ENCODE data around the gene NEDD9.

NEDD9 gene

GRCh38 chr6:11258260-11259237 is 26.1 kb upstream of the NEDD9 start:
- peak; percentile 66 for DNase-seq

GRCh38 chr6:11255610-11256009 is 23.1 kb upstream of the NEDD9 start:
- no peak for DNase-seq

GRCh38 chr6:11253594-11253993 is 21.1 kb upstream of the NEDD9 start:
- DNase-seq: no peak

DNA sequence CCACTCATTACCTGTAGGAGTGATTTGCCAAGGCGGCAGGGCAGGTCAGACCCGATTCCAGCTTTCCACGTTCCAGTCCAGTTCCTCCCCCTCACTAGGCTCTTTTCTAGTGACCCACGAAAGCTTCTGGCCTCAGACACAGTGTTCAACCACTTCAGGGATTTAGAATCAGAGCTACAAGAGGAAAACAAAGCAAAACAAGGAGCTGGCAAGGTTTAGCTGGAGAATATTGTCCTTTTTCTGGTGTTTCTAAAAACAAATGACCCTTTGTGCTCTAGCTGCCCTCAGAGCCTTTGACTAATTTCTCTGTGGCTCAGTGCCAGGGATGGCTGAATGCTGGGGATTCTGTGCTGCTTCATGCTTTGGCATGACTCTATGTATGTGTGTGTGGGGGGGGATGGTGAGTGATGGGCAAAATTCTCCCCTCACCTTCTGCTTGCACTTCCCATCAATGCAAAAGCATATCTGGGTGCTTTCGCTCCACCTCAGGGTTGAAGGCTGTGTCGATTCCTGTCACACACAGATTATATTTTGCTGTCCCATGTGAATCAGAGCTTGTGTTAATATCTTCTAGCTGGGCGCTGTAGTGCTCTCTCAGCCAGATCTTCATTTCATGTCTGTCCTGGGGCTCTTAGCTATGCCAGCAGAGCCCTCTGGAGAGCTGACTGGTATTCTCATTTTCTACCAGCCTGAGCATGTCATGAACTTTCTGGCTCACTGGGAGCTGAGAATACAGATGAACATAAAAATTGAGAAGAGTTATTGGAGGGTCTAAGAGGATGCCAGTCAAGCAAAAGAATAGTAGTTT is 19.3 kb upstream of the NEDD9 start:
- DNase-seq: no peak

DNA sequence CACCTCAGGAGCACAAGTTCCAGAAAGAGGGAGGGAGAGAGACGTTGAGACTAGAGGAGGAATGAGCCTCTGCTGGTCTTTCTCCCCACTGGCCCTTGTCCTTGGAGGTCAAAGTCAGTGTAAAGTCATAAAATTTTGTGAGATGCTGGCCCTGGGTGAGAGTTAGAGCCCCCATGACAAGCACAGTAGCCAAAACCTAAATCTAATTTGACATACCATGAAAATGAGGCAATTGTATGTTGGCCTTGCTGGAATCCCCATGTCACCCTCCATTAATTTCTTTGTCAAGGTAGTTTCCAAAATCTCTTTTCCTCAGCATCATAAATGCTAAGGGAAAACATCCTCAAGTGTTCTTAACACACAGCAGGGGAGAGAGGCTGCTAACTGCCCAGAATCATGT is 17.6 kb upstream of the NEDD9 start:
- DNase-seq: no peak

DNA sequence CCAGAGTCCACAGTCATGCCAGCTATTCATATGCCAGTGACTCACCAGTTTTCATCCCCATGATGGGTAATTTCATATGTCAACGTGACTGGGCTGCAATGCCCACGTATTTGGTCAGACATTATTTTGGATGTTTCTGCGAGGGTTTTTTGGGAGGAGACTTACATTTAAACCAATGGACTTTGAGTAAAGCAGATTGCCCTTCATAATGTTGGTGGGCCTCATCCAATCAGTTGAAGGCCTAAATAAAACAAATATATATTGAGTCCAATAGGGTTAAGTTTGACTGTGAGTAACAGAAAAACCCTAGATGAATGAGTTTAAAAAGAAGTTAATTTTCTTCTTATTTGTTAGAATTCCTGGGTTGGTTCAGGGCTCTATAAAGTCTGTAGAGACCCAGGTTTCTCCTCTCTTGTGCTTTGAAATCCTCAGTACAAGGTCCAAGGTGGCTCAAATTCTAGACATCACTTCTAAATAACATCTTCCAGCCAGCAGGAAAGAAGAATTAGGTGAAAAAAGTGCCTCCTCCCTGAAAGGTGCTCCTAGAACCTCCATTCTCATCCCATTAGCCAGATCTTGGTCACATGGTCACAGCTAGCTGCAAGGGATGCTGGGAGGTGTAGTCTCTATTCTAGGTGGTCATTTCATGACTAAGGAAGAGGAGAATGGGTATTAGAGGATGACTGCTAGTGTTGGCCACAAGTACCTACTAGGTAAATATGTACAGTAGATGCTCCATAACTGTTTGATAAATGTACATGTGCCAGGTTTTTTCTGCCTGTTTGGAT is 16.7 kb upstream of the NEDD9 start:
- DNase-seq: no peak

DNA sequence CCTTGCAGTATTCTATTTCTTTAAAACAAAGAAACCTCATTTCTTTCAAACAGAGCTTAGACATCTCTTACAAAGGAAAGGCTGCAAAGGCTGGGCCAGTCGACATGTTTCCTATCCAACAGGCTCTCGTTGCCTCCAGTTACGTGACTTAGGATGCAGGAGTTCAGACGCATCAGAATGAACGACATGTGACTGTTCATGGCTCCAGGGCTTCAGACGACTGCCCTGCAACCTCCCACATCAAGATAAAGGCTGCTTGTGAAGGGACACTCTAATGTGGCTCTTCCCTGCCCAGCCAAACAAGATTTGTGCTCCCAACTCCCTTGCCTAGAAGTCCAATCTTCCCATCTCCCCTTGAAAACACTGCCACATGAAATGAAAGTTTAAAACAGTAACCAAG is 14.3 kb upstream of the NEDD9 start:
- DNase-seq: no peak

DNA sequence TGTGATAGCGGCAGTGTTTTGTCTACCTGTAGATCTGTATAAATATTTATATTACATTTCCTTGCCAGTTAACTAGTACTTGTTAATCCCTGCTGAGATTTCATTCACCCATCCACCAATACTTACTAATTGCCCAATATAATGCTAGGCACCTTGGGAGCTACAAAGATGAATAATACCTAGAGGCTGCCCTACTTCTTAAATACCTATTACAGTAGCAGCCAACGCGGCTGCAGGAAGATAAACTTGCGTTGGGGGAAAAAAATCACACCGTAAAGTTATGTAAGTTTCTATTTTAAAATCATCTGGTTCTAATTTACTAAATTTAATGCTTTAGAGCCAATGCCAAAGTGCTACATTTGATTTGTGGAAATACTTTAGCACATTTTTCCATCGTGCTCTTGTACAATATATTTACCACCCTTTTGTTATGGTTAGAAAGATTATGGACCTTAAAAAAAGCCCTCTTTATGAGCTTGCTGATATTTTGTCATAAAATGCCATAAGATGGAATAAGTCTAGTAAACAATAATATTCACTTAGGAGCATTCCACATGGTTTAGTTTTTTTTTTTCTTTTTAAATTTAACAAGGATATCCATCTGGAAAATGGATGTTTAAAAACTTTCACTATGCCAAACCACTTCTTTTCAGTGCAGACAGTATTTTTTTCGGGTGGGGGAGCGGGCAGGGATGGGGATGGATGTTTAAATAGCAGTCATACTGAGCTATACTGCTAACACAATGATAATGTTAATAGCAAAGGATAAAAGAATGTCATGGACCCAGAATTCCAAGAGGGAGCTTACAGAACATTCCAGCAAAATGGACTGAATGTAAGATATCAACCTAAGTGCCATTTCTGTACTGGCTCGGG is 13.2 kb upstream of the NEDD9 start:
- DNase-seq: no peak

DNA sequence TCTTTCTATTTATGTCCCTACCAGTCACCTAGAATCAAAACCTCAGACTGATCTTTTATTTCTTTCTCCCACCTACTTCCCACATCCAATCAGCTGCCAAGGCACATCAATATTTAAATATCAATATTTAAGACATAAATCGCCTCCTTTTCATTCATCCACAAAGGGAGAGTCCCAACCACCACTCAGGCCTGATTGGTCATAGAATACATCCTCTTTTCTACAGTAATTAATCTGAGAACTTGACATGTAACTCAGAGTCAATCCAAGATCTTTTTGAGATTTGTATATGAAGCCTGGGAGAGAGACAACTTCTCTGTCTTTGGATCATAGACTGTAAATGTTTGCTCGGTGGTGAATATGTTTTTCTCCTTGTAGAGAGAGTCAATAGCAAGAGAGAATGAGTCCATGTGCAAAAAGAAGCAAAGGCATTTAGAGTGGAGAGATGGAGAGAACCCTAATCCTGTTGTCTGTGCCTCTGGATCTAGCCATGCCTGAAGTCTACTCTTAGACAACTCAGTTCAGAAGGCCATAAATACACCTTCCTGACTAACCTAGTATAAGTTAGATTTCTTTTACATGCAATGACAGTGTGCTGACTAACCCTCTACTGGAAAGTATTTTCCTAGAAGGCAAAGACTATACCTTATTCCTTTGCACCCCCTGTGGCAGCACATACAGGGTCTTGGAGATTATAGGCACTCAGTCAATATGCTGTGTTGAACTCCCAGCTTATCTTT is 12.1 kb upstream of the NEDD9 start:
- no peak for DNase-seq

GRCh38 chr6:11243861-11244260 is 11.4 kb upstream of the NEDD9 start:
- DNase-seq: no peak

- no peak for DNase-seq
Measured at GRCh38 chr6:11242711-11243110, 10.2 kb upstream of the NEDD9 start.

DNA sequence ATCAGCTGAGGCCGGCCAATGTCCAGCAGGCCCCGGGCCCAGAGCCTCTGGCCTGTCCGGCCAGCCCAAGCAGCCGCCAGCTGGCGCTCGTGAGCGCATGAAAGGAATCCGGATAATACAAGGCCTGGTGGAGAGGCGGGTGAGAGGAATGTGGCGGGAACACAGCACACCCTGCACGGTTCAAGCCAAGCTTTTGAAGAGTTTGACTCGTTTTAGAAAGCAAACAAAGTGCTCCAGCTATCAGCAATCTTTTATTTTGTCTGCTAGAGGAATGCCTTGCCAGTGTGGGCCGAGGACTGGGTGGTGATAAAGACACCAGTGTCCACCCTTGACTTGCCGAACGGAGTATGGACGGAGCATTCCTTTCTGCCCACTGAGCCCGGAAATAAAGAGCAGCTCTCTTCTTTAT is 9.3 kb upstream of the NEDD9 start:
- DNase-seq: no peak

DNA sequence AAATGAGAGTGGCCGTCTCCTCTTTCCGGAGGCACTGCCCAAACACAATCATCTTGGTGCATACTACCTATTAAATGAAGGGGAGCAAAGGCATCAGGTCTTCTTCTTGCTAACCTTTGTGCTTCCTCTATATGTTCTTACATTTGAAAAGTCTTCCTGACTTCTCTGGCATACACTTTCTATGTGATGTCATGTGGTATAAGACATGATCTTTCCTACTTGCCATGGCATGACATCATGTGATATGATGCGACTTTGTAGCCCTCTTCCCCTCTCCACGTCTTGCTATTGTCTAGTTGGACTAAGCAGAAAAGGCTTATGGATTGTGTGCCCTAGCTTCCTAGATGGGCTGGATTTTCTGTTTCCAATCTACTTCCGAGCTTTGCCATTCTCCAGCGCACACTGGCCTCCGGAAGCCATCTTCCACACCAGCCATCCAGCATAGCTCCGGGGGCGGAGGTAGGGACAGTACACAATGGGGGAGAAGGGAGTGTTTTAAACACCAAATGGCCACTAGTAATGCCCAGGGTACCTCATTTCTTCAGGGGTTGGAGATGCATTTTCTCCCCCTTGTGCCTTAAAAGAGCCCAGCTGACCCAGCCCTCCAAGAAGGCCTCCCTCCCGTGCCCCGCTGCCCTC is 8.8 kb upstream of the NEDD9 start:
- DNase-seq: no peak

- no peak for DNase-seq
Measured at GRCh38 chr6:11237956-11238355, 5.5 kb upstream of the NEDD9 start.

DNA sequence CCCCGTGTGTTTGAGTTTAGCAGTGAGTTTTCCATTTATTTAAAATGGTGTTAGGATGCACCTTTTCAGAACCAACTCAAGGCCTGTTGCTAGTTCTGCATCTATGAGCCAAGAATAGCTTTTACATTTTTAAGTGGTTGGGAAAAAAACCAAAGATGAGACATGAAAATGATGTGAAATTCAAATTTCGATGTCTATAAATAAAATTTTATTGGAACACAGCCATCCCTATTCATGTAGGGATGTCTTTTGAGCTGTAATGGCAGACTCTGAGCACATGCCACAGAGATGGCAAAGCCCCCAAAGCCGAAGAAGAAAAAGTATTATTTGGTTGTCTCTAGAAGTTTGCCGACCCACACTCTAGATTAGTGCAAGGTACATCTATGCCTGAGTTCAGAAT is 5.0 kb upstream of the NEDD9 start:
- DNase-seq: no peak

GRCh38 chr6:11236915-11237314 is 4.4 kb upstream of the NEDD9 start:
- no peak for DNase-seq

GRCh38 chr6:11236076-11236750 is 3.7 kb upstream of the NEDD9 start:
- DNase-seq: peak; percentile 76

GRCh38 chr6:11235062-11235461 is 2.6 kb upstream of the NEDD9 start:
- no peak for DNase-seq

GRCh38 chr6:11233673-11234573 is 1.5 kb upstream of the NEDD9 start:
- DNase-seq: no peak

All from CD4-positive, alpha-beta T cell treated with Interleukin-10 for 1 hour (primary cell).